Right renal pelvis (tissue), 4 donors: Measurements from ENCODE around the gene DGKH. TPM values are rescaled to one million over a fixed set of nuclear protein-coding genes. Genes with fewer than 3 reads are reported as not detected.
"Not testable (repeated sequence)": the region's sequence is repeated elsewhere in the genome, so short reads cannot be mapped to it uniquely, and the experiment has no call there.

Experiments used
- DNase-seq, 4 donors: peaks; one replicate each; pipeline ENCODE4 v3.0.0-alpha.2; 2013; ENCODE audit warnings: low read depth in 4 of 4, low spot score in 3 of 4, missing footprints in 1 of 4
- polyA plus RNA-seq, 4 donors: library from polyadenylated mRNA; unstranded; fragments of 120-200 nt; gene quantifications; one replicate each; pipeline ENCODE4 v1.2.1, GENCODE V29; 2013; ENCODE audit not compliant: insufficient read length in 4 of 4

Gene DGKH
- polyA plus RNA-seq, 4 donors = 5.8 to 6.9 (median 6.1) TPM

DNA sequence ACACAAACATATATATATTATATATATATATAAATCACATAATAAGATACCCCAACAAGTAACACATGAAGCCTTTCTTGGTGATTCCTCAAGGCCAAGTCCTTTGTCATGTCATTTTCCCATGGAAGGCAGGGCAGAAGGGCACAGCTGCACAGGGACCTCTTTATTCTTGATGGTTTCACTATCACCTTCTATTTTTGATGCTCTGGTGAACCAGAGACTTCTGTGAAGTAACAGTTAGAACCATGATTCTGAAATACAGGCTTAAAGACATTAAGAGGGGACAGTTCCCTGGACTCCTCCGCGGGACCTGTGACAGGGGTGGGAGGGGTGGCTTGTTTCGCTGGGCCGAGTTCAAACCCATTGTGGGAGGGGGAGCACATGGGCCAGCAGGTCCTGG is 104.0 kb downstream of the DGKH start:
- DNase-seq = no peak

- no peak for DNase-seq
These were observed 105.0 kb downstream of the DGKH start for GRCh38 chr13:42153199-42154113.

DNA sequence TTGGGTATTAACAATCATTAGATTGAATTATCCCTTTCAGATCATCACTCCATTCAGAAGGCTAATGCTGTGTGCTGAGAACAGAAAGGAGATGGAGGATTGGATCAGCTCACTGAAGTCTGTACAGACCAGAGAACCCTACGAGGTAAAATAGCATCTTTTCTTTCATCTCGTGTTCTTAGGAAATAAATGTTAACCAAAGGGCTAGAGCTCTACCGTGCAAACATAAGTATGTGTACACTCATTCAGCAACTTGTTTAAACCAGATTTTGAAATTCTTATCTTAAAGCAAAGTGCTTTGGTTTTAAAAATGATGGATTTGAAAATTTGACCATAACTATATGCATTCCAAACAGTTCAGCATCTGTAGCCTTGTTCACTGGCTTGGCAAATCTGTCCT is 106.8 kb downstream of the DGKH start:
- no peak for DNase-seq

DNA sequence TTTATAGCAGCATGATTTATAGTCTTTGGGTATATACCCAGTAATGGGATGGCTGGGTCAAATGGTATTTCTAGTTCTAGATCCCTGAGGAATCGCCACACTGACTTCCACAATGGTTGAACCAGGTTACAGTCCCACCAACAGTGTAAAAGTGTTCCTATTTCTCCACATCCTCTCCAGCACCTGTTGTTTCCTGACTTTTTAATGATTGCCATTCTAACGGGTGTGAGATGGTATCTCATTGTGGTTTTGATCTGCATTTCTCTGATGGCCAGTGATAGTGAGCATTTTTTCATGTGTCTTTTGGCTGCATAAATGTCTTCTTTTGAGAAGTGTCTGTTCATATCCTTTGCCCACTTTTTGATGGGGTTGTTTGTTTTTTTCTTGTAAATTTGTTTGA is 114.9 kb downstream of the DGKH start:
- not testable (repeated sequence) for DNase-seq

DNA sequence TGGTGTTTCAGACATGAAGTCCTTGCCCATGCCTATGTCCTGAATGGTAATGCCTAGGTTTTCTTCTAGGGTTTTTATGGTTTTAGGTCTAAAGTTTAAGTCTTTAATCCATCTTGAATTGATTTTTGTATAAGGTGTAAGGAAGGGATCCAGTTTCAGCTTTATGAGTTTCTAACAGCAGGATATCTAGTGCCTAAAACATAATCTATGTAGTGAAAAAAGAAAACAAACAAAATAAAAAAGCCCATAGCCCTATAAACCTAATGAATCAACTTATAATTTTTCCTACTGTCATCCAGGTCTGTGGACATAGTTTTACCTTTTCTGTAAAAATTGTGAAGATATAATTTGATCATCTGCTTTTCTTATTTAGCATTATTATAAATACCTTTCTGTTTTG is 115.5 kb downstream of the DGKH start:
- DNase-seq = not testable (repeated sequence)

- DNase-seq = no peak
These were observed 116.2 kb downstream of the DGKH start for GRCh38 chr13:42164557-42165125.

DNA sequence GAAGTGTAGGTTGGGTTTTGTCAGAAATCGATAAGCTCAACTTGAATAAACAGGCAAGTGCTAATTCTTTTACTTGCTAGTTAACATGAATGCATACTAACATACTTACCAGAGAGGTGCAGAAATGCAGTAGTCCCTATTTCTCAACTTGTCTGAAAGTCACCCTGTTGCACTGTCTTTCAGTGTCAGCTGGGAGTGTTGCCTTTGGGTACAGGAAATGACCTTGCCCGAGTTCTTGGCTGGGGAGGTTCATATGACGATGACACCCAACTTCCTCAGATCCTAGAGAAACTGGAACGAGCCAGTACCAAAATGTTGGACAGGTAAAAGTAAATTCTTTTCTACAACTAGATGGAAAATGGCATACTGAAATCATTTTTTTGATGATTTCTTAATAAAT is 120.0 kb downstream of the DGKH start:
- no peak for DNase-seq

- DNase-seq = no peak
These were observed 121.6 kb downstream of the DGKH start for GRCh38 chr13:42170029-42170428.

DNA sequence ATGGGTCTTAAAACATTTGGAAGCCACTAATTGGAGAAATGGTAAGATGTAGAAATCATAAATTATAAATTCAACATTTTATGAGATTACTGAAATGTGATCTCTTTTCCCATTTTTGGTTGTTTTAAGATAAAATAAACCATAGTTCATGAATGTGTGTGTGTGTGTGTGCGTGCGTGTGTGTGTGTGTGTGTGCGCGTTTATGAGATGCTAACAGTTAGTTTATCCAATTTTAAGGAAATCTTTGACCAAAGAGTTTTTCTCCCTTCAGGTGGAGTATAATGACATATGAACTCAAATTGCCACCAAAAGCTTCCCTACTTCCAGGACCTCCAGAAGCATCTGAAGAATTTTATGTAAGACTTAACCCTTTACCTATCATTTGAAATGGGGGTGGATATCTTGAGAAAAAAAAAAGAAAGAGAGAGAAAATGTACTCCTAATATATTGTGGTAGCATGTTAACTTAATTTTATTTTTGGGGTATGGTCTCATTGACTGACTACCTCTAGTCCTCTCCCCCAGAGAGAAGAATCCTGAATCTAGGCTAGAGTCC is 125.4 kb downstream of the DGKH start:
- DNase-seq = no peak

GRCh38 chr13:42174344-42175162 is 126.1 kb downstream of the DGKH start:
- no peak for DNase-seq

GRCh38 chr13:42176294-42176693 is 127.8 kb downstream of the DGKH start:
- no peak for DNase-seq

- no peak for DNase-seq
These were observed 128.7 kb downstream of the DGKH start for GRCh38 chr13:42177189-42177588.

DNA sequence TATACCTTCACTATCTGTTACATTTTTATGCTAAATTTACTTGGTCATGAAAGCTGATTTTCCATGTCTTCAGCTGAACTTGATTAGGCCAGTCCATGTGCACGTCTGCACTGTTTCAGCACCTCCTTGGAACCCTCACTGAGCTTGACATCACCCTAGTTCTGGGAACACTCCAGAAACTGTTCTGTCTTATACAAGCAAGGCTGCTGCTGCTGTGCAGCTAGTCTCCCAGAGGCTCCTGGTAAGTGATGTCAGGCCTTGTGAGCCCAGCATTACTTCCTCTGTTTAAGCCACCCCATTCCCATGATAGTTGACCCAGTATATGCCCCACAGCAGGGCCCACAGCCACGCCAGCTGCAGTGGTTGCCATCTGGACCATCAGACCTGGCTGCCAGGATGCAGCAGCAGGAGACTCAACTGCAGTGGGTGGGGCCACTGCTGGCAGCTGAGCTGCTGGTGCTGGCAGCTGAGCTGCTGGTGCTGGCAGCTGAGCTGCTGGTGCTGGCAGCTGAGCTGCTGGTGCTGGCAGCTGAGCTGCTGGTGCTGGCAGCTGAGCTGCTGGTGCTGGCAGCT is 133.0 kb downstream of the DGKH start:
- DNase-seq = no peak

GRCh38 chr13:42189061-42189460 is 140.6 kb downstream of the DGKH start:
- DNase-seq = no peak

DNA sequence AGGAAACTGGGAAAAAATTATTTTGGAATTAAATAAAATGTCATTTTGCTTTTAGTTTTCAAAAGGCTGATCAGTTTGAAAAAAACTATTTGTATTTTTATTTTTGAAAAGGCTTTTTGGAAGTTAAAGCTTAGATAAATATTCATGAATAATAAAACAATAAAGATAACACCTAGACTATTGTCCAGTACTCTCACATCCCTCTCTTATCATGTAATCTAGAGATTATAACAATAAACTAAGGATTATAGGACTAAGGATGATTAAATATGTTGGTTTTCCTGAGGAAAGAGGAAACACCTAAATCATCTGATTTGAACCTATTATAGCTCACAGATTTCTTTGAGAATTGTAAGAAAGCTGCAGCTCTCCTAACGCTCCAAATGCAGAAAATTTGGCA is 142.1 kb downstream of the DGKH start:
- DNase-seq = no peak

DNA sequence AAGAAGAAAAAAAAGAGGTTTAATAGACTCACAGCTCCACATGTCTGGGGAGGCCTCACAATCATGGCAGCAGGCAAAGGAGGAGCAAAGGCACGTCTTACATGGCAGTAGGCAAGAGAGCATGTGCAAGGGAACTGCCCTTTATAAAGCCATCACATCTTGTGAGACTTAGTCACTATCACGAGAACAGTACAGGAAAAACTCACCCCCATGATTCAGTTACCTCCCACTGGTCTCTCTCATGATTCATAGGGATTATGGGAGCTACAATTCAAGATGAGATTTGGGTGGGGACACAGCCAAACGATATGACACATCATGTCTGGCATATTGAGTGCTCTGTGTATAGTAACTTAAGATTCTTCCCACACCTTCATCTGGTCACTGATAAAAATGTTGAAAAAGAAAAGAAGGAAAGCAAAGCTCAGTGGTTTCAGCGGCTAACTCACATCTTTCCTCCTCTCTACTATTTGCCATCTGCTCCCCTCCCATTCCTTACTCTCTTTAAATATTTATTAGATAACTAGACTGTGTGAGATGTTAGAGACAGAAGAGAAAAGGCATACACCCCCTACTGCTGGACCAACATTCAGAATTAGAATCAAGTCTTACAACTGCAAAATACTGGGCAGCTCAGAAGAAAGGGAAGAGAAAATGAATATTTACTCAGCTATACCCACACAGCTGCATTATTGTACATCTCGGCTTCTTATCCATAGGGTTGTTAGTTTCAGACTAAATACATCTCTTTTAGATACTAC is 163.4 kb downstream of the DGKH start:
- DNase-seq = no peak

GRCh38 chr13:42214446-42214845 is 166.0 kb downstream of the DGKH start:
- DNase-seq = no peak

DNA sequence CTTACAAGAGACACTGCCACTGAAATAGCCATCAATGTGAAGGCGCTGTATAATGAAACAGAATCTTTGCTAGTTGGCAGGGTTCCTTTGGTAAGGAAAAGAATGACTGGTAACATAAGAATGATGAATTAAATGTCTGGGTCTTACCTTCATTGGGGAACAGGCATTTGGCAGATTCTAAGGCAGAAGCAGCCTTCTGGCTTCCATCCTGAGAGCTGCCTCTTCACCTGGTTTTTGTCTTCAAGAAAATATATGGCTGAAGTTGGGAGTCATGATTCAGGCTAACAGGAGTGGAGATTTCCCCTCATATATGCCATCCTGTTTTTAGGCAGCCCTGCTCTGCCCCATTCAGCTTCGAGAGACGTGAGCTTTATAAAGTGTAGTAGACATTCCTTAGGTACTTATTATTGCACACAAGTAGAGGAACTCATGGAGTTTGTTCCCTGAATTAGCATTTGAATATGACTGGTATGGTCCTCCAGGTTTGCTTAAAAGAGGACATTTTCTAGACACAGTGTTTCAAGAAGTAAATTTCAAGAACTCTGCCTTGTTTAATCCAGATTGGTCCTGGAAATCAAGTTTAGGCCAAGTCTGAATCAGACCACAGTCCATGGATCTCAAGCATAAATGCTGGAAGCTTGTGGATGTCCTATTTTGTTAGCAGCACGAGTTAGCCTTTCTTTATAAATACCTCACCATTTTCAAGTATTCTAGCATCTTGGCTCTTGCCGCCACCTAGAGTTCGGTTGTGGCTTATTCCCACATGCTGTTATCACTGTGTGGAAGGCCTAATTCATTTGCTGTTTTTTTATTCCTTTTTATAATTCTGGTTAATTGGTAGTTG is 167.4 kb downstream of the DGKH start:
- peak; percentile 9 to 24 (median 14) for DNase-seq

DNA sequence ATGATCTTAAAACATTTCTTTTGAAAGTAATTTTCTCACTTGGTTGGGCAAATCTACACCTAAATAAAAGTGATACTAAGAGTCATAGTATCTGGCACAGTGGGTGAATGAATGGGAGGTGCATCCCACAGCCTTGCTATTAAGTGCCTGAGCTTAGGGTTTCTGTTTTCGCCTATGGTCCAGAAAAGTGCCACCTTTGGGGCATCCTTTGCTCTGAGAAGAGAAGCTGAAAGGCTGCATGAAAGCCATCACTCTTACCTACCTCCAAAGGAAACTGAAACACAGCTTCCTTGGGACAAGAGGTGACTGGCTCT is 167.9 kb downstream of the DGKH start:
- no peak for DNase-seq
